ENCODE data around the gene TUFT1.

The TUFT1 gene

DNA sequence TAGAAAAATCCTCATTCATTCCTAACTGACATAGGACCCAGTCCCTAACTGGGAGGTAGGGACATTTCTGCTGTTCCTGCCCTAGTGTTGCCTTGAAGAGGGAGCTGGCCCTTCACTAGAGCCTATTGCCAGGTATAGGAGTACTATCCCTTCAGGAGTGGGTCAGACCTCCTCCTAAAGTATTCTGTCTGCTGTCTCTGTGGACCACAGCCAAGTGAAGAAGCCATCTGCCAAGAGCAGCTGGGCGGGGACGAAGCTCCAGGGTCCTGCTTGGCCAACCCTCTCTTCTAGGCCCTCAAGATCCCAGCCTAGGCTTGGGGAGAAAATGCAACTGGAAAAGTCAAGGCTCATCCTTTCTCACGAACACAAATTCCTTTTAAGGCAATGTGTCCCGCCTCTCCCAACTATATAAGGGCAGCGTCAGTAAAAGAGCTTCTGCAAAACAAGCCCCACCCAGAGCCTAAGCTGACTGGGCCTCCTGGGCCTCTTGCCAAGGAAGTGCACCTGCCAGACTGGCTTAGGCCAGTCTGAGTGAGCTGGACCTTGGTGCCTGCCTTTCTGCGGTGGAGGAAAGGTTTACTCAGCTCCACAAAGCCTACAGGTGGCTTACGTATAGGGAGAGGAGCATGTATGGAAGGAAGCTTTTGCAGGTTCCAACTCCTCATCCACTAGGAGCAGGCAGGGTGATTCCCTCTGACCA lies 638 bp upstream of the TUFT1 start:
- peak; percentile 46 for DNase-seq (ENCODE audit: low spot score)

DNA sequence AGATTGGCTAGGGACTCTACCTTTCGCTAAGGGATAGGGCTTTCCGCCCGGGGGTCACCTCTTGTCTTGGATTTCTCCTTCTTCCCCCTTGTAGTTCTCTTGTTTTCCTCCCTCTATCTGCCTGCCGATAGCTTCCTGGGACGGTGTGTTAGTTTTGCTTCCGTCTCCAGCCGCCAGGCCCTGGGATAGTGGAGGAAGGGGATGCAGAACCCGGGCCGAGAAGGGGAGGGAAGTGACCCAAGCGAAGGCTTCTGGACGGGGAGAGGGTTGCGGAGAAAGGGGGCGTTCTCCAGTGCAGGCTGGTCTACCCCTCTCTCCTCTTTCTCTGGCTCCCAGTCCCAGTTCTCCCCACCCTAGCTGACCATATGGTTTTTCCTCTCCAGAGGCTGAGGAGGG lies 871 bp downstream of the TUFT1 start:
- no peak for DNase-seq (ENCODE audit: low spot score)

- DNase-seq (ENCODE audit: low spot score) = no peak
These were observed 1.6 kb downstream of the TUFT1 start for GRCh38 chr1:151541752-151542151.

- no peak for DNase-seq (ENCODE audit: low spot score)
These were observed 2.6 kb downstream of the TUFT1 start for GRCh38 chr1:151542710-151543129.

DNA sequence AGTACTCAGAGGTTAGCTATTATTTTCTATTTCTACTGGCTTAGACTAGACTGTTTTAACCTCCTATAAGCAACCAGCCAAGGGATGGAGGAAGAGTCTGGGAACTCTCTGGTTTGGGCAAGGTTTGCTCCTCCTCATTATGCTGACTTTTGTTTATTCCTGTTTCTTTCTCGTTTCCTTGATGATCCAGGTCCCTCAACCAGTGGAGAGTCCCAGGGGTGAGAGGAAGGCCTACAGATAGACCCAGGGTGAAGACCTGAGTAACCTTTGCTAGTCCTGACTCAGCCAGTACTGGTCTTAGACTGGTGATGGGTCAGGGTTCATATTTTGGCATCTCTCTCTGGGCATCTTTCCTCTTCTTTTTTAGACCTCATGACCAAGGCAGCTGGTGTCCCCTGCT lies 5.4 kb downstream of the TUFT1 start:
- no peak for DNase-seq (ENCODE audit: low spot score)

- DNase-seq (ENCODE audit: low spot score) = no peak
These were observed 6.2 kb downstream of the TUFT1 start for GRCh38 chr1:151546011-151546925.

DNA sequence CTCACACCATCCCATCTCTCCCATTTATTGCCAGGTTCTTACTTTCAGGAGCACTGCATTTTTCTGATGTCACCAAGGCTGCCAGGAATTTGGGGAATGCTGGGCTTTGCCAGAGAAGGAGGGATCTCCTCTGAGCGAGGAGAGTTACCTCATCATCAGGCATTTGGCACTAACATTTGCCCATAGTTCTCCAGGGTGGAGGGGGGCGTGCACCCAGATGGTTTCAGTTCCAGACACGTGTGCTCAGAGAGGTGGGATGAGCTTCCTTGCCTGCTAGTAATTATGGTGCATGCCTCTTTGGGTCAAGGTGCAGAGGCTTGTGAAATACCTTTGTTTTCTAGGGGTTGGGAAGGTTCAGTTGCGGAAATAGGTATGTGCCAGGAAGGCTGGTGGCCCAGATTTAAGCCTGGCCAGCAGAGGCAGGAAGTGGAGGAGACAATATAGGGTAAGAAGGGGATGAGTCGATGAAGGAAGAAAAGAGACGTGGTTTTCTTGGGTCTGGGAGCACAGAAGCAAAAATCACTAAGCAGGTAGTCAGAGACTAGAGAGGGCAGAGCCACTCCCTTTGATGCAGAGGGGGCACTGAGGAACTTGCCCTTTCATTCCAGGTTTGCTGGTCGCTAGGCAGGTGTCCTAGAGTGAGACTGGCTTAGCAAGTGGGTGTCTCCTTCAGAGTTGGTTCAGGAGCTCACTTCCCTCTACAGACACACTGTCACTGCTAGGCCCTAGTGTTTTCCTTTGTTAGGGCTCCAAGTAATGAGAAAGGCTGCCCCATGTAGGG lies 7.2 kb downstream of the TUFT1 start:
- no peak for DNase-seq (ENCODE audit: low spot score)

GRCh38 chr1:151547900-151548230 lies 7.8 kb downstream of the TUFT1 start:
- DNase-seq (ENCODE audit: low spot score) = no peak

DNA sequence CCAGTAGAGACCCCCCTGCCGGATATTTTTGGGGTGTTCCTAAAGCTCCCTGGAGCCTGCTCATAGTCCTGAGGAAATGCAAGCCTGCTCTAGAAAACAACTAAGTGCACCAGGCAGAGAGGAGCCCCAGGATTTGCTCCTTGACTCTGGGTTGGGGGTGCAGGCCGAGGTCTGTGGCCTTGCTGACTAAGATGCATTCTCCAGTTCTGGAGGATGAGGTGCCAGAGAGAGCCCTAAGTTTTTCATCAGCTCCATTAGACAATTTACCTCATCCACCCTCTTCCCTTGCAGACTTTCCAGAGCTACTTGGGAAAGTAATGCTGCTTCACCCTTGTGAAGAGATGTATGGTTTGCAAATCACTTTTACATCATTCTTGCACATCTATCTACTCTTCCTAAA lies 9.1 kb downstream of the TUFT1 start:
- DNase-seq (ENCODE audit: low spot score) = no peak

GRCh38 chr1:151553659-151554058 lies 13.6 kb downstream of the TUFT1 start:
- DNase-seq (ENCODE audit: low spot score) = no peak

- no peak for DNase-seq (ENCODE audit: low spot score)
These were observed 15.9 kb downstream of the TUFT1 start for GRCh38 chr1:151556052-151556451.

DNA sequence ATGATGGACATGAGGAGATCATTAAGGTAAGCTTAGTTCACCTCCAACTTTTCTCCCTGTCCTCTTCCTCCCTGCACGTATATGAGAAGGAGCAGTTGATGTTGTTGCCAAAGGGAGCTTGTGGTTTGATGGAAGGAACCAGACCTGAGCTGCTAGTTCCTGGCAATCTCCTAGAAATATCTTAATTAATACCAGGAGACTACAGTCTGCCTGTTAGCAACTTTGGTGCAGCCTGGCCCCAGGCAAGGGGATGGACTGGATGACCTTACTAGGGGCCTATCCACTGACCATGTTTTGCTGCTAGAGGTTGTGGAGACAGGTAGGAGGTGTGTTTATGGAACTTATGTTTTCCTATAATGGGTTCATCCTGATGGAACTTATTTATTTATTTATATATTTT lies 22.6 kb downstream of the TUFT1 start:
- no peak for DNase-seq (ENCODE audit: low spot score)

GRCh38 chr1:151563376-151563775 lies 23.3 kb downstream of the TUFT1 start:
- no peak for DNase-seq (ENCODE audit: low spot score)

- no peak for DNase-seq (ENCODE audit: low spot score)
These were observed 25.5 kb downstream of the TUFT1 start for GRCh38 chr1:151565502-151566189.

GRCh38 chr1:151568626-151569088 lies 28.5 kb downstream of the TUFT1 start:
- no peak for DNase-seq (ENCODE audit: low spot score)

- DNase-seq (ENCODE audit: low spot score) = no peak
These were observed 30.7 kb downstream of the TUFT1 start for GRCh38 chr1:151570819-151571218.

- no peak for DNase-seq (ENCODE audit: low spot score)
These were observed 34.7 kb downstream of the TUFT1 start for GRCh38 chr1:151574575-151575529.

DNA sequence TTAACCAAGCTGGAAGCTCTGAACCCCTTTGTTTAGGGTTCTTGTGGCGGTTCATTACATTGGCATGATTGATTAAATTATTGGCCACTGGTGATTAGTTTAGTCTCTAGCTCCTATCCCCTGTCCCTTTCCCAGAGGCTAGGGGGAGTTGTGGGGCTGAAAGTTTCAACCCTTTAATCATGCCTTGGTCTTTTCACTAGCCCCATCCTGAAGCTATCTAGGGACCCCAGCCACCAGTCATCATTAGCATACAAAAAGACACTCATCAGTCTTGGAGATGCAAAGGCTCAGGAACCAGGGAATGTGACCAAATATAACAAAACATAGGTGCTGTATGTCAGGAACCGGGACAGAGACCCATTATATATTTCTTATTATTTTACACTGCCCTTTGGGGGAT lies 37.1 kb downstream of the TUFT1 start:
- no peak for DNase-seq (ENCODE audit: low spot score)

DNA sequence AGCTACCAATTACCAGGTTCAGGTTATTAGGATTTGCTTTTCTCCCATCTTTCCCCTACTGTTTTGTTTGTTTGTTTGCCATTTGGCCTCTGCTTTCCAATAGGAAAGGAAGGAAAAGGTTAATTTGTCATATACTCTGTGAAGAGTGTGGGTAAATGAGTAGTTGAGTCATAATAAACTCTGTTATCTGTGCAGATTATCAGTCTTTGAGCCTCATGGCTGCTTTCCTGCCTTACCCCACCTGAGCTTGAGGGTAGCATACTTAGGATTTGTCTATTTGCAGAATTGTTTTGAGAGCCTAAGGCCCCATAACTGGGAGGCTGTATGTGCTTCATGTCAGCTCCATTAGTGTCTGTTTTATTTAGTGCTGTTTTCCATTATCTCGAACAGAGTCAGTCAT lies 38.8 kb downstream of the TUFT1 start:
- no peak for DNase-seq (ENCODE audit: low spot score)

GRCh38 chr1:151579436-151580225 lies 39.5 kb downstream of the TUFT1 start:
- no peak for DNase-seq (ENCODE audit: low spot score)
